ENCODE results near the gene ZIC4. TPM values are rescaled to one million over a fixed set of nuclear protein-coding genes. Genes with fewer than 3 reads are reported as not detected.

The ZIC4 gene
- total and polyA plus RNA-seq, 2 of the 8 experiments (the other 6 are each of a cell fraction or from before 2014, with no cell fraction given): 0.03 to 0.13 TPM

- Histone ChIP-seq H3K79me2 (ENCODE audit: control insufficient read depth in 1 of 2, insufficient read depth in 2 of 2, low read length in 2 of 2) (no peaks in the 10 kb centered on the region), H4K91ac (replicated peaks; ENCODE audit: insufficient read length, low read length) (no peak overlapping the region), H4K5ac (ENCODE audit: insufficient read length, low read depth, low read length) (no peak overlapping the region), H4K20me1 (replicated peaks in 1 of 2; ENCODE audit: control insufficient read depth in 1 of 2, insufficient read depth in 2 of 2, low read length in 2 of 2) (peaks cover 11 to 21% of the 10 kb centered on the region in 2 experiments), H3K4me3 (ENCODE audit: extremely low read depth in 1 of 4, insufficient read depth in 2 of 4, low read depth in 3 of 4, low read length in 4 of 4) (peak overlapping the region in 3 of 4 experiments; percentile 14 to 54 (median 39); a peak in 5 of 8 replicates), H2BK5ac (ENCODE audit: low read depth, low read length) (no peak overlapping the region), H2BK20ac (ENCODE audit: low read length) (no peak overlapping the region), H4K8ac (ENCODE audit: extremely low read depth, insufficient read depth, low read length) (no peak overlapping the region), H3K27me3 (replicated peaks in 1 of 4; ENCODE audit: control insufficient read depth in 3 of 4, extremely low read depth in 1 of 4, insufficient read depth in 3 of 4, low read length in 3 of 4) (peaks cover 66 to 98% (median 86%) of the 10 kb centered on the region in 4 experiments), H3K18ac (ENCODE audit: extremely low read depth, low read length) (no peak overlapping the region), H3K23ac (ENCODE audit: insufficient read length) (no peak overlapping the region), H3K79me1 (ENCODE audit: low read depth, low read length) (no peaks in the 10 kb centered on the region), H2AK5ac (ENCODE audit: low read depth, low read length) (no peak overlapping the region), H3K14ac (ENCODE audit: insufficient read length) (no peak overlapping the region), H3K4me2 (ENCODE audit: insufficient read depth in 1 of 2, low read depth in 2 of 2, low read length in 2 of 2) (peak overlapping the region; percentile 82 to 91), H2AFZ (ENCODE audit: low read length) (no peak overlapping the region), H3K27ac (ENCODE audit: low read depth, low read length) (no peak overlapping the region), H3K4ac (replicated peaks; ENCODE audit: insufficient read length, low read depth, low read length) (no peak overlapping the region), H3K56ac (replicated peaks; ENCODE audit: insufficient read length, low read depth, low read length) (no peak overlapping the region), H2BK15ac (ENCODE audit: low read length) (no peak overlapping the region), H3K23me2 (ENCODE audit: low read depth, low read length) (peaks cover 12% of the 10 kb centered on the region), H3K9me3 (ENCODE audit: insufficient read depth in 2 of 2, low read depth in 1 of 2, low read length in 1 of 2) (no peaks in the 10 kb centered on the region; a peak in 1 of 4 replicates), H2BK12ac (ENCODE audit: low read depth, low read length) (no peak overlapping the region), H3K9ac (replicated peaks in 1 of 4; ENCODE audit: extremely low read depth in 1 of 4, low read depth in 3 of 4, low read length in 3 of 4) (no peak overlapping the region), H2BK120ac (replicated peaks; ENCODE audit: low read depth, low read length) (no peak overlapping the region), H3K36me3 (ENCODE audit: control insufficient read depth in 2 of 4, insufficient read depth in 4 of 4, low read length in 3 of 4) (peaks cover 0 to 4% (median 0%) of the 10 kb centered on the region in 4 experiments; a peak in 1 of 8 replicates), H3K4me1 (replicated peaks in 1 of 4; ENCODE audit: control insufficient read depth in 3 of 4, insufficient read depth in 4 of 4, low read length in 3 of 4) (peaks cover 2 to 21% (median 18%) of the 10 kb centered on the region in 4 experiments)
- WGBS, 2 experiments (ENCODE audit: extremely low coverage in 1 of 2, insufficient coverage in 1 of 2, insufficient read length in 1 of 2, insufficient replicate concordance in 2 of 2, low coverage in 1 of 2, low lambda C conversion rate in 2 of 2, missing lambda C conversion rate in 1 of 2): 2% methylated on average over 17 of the region's 24 CpGs; no CpG with 5 or more reads in 1 of the 2 experiments
- ChIA-PET CTCF (ENCODE audit: partially characterized antibody) (interaction anchor here (0.7 to 17.2 kb wide), 6 partner anchors 20 to 59 kb away, joined by 3 to 485 read pairs (median 4); partner anchors contain the start of gene ZIC4), POLR2A (ENCODE audit: partially characterized antibody) (interaction anchor here (1.0 to 5.8 kb wide), 5 partner anchors 9 to 57 kb away, joined by 3 to 26 read pairs (median 5); no protein-coding TSS in a partner anchor)
- DNase-seq (ENCODE audit: low read depth in 1 of 2, low spot score in 2 of 2) (peak in 1 of 2 experiments; percentile 72), FAIRE-seq (no peak)
- peak; percentile 52; the same call in 1 of the 2 replicates for TF ChIP-seq USF2 (IDR thresholded peaks at IDR 0.05; ENCODE audit: low read length)
- 0 out of 2 replicates have a peak, but pooled peaks have one; percentile 13 for TF ChIP-seq SP1 (IDR thresholded peaks at IDR 0.05; ENCODE audit: low read depth, low read length)
- no peak for TF ChIP-seq SP4 (IDR thresholded peaks at IDR 0.05; ENCODE audit: low read length)
These were observed 7.5 kb upstream of the ZIC4 start for GRCh38 chr3:147413686-147414389.

Data from H1 (cell line).